KOPT-K1 (cell line): ENCODE results near the gene IMP4.

ENCODE experiments used
- H3K27ac ChIP-seq: fragments of 200-600 bp; sonication (generic); 2 replicates; pipeline ENCODE4 v1.5.1; 2016; ENCODE audit warnings: antibody characterized with exemption, mild to moderate bottlenecking, low read depth, low read length; ENCODE audit not compliant: poor library complexity, severe bottlenecking
- H3K36me3 ChIP-seq: fragments of 200-600 bp; sonication (generic); 2 replicates; pipeline ENCODE4 v1.5.1; 2017; ENCODE audit warnings: antibody characterized with exemption, mild to moderate bottlenecking, low read length, moderate library complexity; ENCODE audit not compliant: insufficient read depth
- H3K9me3 ChIP-seq: fragments of 200-600 bp; sonication (generic); 2 replicates; pipeline ENCODE4 v1.5.1; 2017; ENCODE audit warnings: antibody characterized with exemption, low read length, mild to moderate bottlenecking; ENCODE audit not compliant: insufficient read depth, poor library complexity, severe bottlenecking

Gene IMP4

GRCh38 chr2:130376433-130377293 is 34.0 kb downstream of the IMP4 start:
- no peaks in the 10 kb centered on the region for H3K9me3 ChIP-seq
- no peaks in the 10 kb centered on the region for H3K36me3 ChIP-seq
- no peak overlapping the region for H3K27ac ChIP-seq

- Histone ChIP-seq H3K9me3 (no peaks in the 10 kb centered on the region), H3K36me3 (no peaks in the 10 kb centered on the region), H3K27ac (no peak overlapping the region)
Observed at GRCh38 chr2:130377491-130377890, 34.8 kb downstream of the IMP4 start.

DNA sequence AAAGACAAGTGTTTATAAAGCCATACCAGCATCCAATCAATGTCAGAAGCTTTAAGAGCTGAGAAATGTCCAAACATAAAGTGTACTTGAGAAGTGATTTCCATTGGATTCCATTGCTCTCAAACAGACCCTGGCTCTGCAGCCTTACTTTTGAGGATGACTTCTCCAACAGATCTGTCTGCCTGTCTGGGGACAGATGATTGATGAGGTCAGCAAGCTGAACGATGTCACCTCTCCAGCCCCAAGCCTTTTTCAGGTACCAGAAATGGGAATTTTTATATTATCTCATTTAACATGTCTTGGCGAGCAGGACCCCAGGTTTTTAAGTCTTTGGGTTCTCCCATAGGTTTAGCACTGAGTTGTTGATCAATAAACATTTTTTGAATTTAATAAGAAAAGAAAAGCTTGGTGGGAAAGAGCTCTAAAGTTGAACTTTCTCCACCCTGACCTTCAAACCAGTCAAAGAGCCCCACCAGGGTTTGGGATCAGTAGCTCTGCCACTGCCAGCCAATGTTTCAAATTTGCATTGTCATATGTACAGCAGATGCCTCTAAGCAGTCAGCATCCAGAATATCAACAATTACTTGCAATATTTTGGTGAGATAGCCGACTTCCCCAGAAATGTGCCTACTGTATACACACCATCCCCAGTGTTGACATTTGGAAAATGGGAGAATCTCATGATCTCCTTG is 35.7 kb downstream of the IMP4 start:
- Histone ChIP-seq H3K27ac (no peak overlapping the region), H3K36me3 (no peaks in the 10 kb centered on the region), H3K9me3 (no peaks in the 10 kb centered on the region)

- Histone ChIP-seq H3K36me3 (no peaks in the 10 kb centered on the region), H3K27ac (no peak overlapping the region), H3K9me3 (no peaks in the 10 kb centered on the region)
Observed at GRCh38 chr2:130378898-130379214, 36.2 kb downstream of the IMP4 start.

GRCh38 chr2:130380096-130380934 is 37.6 kb downstream of the IMP4 start:
- Histone ChIP-seq H3K27ac (no peak overlapping the region), H3K36me3 (no peaks in the 10 kb centered on the region), H3K9me3 (no peaks in the 10 kb centered on the region)

GRCh38 chr2:130381145-130381544 is 38.4 kb downstream of the IMP4 start:
- Histone ChIP-seq H3K36me3 (no peaks in the 10 kb centered on the region), H3K9me3 (no peaks in the 10 kb centered on the region), H3K27ac (no peak overlapping the region)

DNA sequence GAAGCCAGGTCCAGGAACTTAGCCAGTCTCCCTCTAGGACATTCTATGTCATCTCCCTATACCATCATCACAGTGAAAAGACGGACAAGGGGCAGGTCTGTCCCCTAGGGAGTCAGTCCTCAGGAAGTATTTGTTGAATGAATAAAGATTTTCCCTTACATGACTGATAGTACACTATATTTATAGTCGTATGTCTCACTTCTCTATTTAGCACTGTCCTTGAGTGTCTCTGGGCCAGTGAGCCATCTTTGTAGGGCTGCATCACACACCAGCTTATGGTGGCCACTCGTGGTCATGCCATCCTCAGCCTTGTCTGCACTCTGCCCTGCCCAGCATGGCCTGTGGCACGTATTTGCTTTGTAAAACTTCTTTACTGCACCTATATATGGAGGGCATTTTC is 38.9 kb downstream of the IMP4 start:
- H3K9me3 ChIP-seq, result no peaks in the 10 kb centered on the region
- no peak overlapping the region for H3K27ac ChIP-seq
- no peaks in the 10 kb centered on the region for H3K36me3 ChIP-seq

DNA sequence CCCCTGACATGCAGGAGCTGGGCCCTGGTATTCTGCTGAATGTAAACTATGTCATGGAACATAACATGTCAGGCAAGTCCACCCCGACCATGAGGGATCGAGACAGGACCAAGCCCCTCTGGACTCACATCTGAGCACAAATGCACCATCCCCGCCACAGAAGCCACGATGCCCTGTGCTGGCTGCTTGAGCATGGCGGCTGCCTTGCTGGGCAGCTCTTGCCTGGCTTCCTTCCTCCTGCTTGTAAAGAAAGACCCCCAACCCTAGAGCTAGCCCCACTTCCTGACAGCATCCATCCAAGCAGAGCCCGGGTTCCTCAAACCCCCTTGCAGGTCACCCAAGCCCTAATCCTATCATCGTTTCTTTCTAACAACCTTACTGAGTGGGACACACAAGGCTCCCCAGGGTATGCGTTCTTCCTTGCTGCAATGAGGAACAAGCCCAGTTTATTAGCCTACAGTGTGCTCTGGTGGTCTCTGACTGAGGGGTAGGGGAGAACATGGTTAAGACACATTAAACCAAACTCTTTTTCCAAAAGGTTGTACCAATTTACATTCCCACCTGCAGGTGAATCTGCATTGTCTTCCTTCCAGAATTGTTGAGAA is 39.7 kb downstream of the IMP4 start:
- Histone ChIP-seq H3K9me3 (no peaks in the 10 kb centered on the region), H3K36me3 (no peaks in the 10 kb centered on the region), H3K27ac (no peak overlapping the region)

DNA sequence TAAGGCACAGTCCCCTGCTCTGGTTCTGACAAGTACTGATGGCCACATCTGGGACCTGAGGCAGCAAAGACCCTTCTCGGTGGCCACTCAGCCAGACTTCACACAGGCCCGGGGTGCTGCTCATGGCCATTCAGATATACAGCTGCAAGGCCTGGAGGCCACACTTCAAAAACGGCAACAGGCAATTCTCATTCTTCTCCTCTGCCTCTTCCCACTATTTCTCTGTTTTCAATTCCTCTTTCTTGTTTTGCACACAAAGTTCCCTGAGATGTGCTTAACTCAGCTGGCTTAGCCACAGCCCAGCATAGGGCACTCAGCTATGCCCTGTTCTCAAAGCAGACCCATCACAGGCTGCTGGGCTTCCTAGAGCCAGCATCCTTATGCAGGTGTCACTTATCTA is 43.0 kb downstream of the IMP4 start:
- Histone ChIP-seq H3K36me3 (no peaks in the 10 kb centered on the region), H3K27ac (no peak overlapping the region), H3K9me3 (no peaks in the 10 kb centered on the region)

- no peak overlapping the region for H3K27ac ChIP-seq
- H3K36me3 ChIP-seq, result no peaks in the 10 kb centered on the region
- no peaks in the 10 kb centered on the region for H3K9me3 ChIP-seq
Observed at GRCh38 chr2:130387071-130387400, 44.3 kb downstream of the IMP4 start.

DNA sequence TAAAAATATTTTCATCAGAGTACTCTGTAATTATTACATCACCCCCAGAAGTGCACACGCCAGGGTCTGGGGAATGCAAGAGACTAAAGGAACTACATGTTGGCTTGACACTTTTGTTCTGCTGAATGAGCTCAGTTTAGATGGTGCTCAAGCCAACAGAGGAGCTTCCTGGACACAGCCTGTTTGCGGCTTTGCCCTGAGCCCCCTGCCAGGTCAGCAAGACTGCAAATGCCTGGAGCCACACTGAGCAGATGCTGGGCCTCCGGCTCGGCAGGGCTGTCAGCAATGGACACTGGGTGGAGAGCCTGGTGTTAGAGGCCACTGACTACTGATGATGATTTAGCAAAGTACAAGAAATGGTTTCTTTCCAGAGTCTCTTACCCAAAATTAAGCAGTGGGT is 45.1 kb downstream of the IMP4 start:
- Histone ChIP-seq H3K9me3 (no peaks in the 10 kb centered on the region), H3K27ac (no peak overlapping the region), H3K36me3 (no peaks in the 10 kb centered on the region)

DNA sequence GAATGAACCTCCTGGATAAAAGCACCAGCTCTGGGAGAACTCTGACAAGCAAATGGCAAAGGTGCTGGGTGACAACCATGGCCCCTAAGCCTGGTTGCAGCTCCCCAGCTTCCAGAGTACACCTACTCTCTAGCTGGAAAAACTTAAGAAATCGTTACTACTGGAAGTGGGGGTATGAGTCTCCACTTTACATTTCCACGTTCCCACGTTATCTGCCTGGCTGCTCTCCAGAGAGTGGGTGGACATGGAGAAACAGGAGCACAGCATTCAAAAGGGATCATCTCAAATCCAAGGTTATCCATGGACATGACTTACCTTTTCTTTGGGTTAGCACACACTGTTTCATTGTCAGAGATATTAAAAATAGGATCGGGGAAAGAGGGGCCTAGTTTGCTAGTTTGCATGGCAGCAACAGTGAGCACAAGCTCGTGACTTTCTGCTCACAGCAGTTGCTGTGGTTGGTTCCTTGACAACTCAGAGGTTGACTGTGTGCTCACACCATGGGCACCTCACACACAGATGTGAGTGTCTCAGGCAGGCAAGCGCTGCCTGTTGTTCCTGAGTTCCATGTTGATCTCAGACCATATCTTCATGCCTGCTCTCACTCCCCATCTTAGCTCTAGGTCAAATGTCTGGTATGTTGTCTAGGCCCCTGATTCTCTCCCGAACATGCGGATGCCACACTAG is 45.7 kb downstream of the IMP4 start:
- Histone ChIP-seq H3K9me3 (no peaks in the 10 kb centered on the region), H3K27ac (no peak overlapping the region), H3K36me3 (no peaks in the 10 kb centered on the region)

- Histone ChIP-seq H3K36me3 (no peaks in the 10 kb centered on the region), H3K27ac (no peak overlapping the region), H3K9me3 (no peaks in the 10 kb centered on the region)
Observed at GRCh38 chr2:130389358-130389757, 46.7 kb downstream of the IMP4 start.

DNA sequence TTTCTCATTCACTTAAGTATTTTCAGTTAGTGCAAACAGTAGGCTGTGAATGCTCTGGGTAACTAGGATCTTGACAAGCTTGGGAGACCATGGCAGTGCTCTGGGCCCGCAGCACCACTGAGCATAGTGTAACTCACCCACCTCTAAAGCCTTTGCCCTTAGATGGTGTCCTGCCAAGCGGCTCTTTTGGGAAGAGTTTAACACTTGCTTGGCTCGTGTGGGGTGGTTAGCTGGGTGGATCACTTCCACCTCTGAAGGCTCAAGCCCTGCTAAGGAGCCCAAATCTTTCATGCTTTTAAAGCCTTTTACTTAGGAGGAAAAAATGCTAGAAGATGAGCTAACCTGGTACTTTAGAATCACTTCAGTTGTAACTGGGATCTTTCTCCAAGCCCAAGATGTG is 47.1 kb downstream of the IMP4 start:
- Histone ChIP-seq H3K36me3 (no peaks in the 10 kb centered on the region), H3K9me3 (no peaks in the 10 kb centered on the region), H3K27ac (no peak overlapping the region)
